Endodermal cell (in vitro differentiated cells): ENCODE measurements around the gene KRABD2.

Experiments used
- DNase-seq: peaks from one replicate; pipeline ENCODE4 v3.0.0-alpha.2; 2017
- H3K27ac ChIP-seq: 2 replicates; pipeline ENCODE4 v1.5.1; 2013; ENCODE audit warnings: mild to moderate bottlenecking, low read depth, low read length, moderate library complexity
- H3K27me3 ChIP-seq: 2 replicates; pipeline ENCODE4 v1.6.1; 2013; ENCODE audit warnings: mild to moderate bottlenecking, low read length, moderate library complexity; ENCODE audit not compliant: insufficient read depth, control insufficient read depth, poor library complexity, severe bottlenecking
- H3K36me3 ChIP-seq: 2 replicates; pipeline ENCODE4 v1.7.0; 2013; ENCODE audit warnings: mild to moderate bottlenecking, low read length, moderate library complexity; ENCODE audit not compliant: control insufficient read depth, insufficient read depth
- H3K4me1 ChIP-seq: one replicate; pipeline ENCODE4 v1.7.0; 2013; ENCODE audit warnings: low read length; ENCODE audit not compliant: control insufficient read depth, insufficient read depth
- H3K4me3 ChIP-seq: 2 replicates; pipeline ENCODE4 v1.5.1; 2013; ENCODE audit warnings: mild to moderate bottlenecking, low read length, moderate library complexity
- H3K9ac ChIP-seq: 2 replicates; pipeline ENCODE4 v1.6.1; 2013; ENCODE audit warnings: mild to moderate bottlenecking, low read length, moderate library complexity; ENCODE audit not compliant: poor library complexity, severe bottlenecking; ENCODE audit errors: extremely low read depth
- H3K9me3 ChIP-seq: 2 replicates; pipeline ENCODE4 v1.6.1; 2013; ENCODE audit warnings: mild to moderate bottlenecking, low read length, moderate library complexity; ENCODE audit not compliant: control insufficient read depth
- H3K27ac Mint-ChIP-seq: 2 replicates; pipeline ENCODE4 v1.8.0; 2020; ENCODE audit warnings: mixed read lengths
- H3K27me3 Mint-ChIP-seq: 2 replicates; pipeline ENCODE4 v1.8.0; 2021; ENCODE audit warnings: mild to moderate bottlenecking, mixed read lengths; ENCODE audit not compliant: insufficient read depth
- H3K36me3 Mint-ChIP-seq: 2 replicates; pipeline ENCODE4 v1.8.0; 2020; ENCODE audit warnings: low read depth, mixed read lengths
- H3K4me1 Mint-ChIP-seq: 2 replicates; pipeline ENCODE4 v1.8.0; 2020; ENCODE audit warnings: mixed read lengths
- H3K4me3 Mint-ChIP-seq: 2 replicates; pipeline ENCODE4 v1.8.0; 2020; ENCODE audit warnings: mild to moderate bottlenecking, moderate library complexity, mixed read lengths
- H3K9me3 Mint-ChIP-seq: 2 replicates; pipeline ENCODE4 v1.8.0; 2020; ENCODE audit warnings: mild to moderate bottlenecking, mixed read lengths
- WGBS, 2 experiments: methylation state at CpG; one replicate each; pipeline versions ENCODE4 v1.1.5 to v1.1.7; 2013; ENCODE audit warnings: missing lambda C conversion rate in 2 of 2, mixed read lengths in 1 of 2; ENCODE audit not compliant: insufficient coverage in 1 of 2, insufficient read length in 1 of 2; 5-methylcytosine and 5-hydroxymethylcytosine counted together
- TF ChIP-seq, protein P1 (sequence below): fragments of 200-600 bp; sonication (generic); conservative IDR thresholded peaks from 2 replicates; pipeline ENCODE4 v1.5.0; 2021; ENCODE audit warnings: antibody characterized with exemption, mild to moderate bottlenecking

Gene KRABD2

DNA sequence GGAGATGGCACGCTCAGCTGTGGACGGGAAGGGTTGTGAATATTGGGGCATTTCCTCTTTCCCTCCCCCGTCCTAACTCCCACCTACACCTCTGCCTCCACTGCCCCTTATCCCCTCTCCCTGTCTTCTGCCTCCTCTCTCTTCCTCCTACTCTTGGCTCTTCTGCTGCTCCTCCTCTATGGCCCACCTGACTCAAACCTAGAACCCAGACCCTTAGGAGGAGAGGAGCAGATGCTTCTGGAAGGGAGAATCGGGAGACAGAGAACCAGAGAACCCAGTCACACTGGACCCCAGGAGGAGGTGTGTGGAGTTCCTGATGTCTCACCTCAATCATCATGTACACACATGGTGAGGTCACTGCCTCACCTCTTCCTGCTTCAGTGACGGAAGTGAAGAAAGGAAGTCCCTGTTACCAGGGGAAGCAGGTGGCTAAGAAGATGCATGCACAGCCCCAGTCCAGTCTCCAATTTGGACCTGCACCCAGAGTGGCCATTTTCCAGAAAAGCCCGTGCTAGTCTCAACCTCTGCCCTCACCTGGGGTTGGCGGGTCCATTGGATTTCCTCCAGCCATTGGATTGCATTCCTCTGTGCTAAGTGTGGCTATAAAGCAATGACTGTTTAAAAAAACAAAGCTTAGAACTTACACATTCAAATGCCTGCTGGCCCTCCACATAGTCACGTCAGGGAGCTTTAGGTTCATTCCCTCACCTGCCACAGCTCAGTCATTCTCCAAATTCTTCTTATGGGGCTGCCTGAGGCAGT, 17.1 kb upstream of the KRABD2 start:
- 82 to 86% methylated on average over 6 to 8 of the region's 8 CpGs for WGBS, 2 experiments
- peaks cover 21% of the 10 kb centered on the region for H3K27me3 Mint-ChIP-seq
- Histone ChIP-seq H3K27me3 (peaks cover 18% of the 10 kb centered on the region), H3K4me3 (no peak overlapping the region), H3K9me3 (no peaks in the 10 kb centered on the region), H3K36me3 (no peaks in the 10 kb centered on the region), H3K27ac (no peak overlapping the region), H3K4me1 (peaks cover 4% of the 10 kb centered on the region), H3K9ac (no peak overlapping the region)
- peaks cover 9% of the 10 kb centered on the region for H3K4me1 Mint-ChIP-seq
- H3K36me3 Mint-ChIP-seq: no peaks in the 10 kb centered on the region
- H3K4me3 Mint-ChIP-seq: no peak overlapping the region
- H3K27ac Mint-ChIP-seq: no peak overlapping the region
- no peaks in the 10 kb centered on the region for H3K9me3 Mint-ChIP-seq
- no peak for DNase-seq
- TF ChIP-seq, protein P1, sequence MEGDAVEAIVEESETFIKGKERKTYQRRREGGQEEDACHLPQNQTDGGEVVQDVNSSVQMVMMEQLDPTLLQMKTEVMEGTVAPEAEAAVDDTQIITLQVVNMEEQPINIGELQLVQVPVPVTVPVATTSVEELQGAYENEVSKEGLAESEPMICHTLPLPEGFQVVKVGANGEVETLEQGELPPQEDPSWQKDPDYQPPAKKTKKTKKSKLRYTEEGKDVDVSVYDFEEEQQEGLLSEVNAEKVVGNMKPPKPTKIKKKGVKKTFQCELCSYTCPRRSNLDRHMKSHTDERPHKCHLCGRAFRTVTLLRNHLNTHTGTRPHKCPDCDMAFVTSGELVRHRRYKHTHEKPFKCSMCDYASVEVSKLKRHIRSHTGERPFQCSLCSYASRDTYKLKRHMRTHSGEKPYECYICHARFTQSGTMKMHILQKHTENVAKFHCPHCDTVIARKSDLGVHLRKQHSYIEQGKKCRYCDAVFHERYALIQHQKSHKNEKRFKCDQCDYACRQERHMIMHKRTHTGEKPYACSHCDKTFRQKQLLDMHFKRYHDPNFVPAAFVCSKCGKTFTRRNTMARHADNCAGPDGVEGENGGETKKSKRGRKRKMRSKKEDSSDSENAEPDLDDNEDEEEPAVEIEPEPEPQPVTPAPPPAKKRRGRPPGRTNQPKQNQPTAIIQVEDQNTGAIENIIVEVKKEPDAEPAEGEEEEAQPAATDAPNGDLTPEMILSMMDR: no peak

- WGBS, 2 experiments: 93 to 98% methylated on average over 19 to 46 of the region's 46 CpGs
- Mint-ChIP-seq H3K27me3 (peaks cover 17% of the 10 kb centered on the region), H3K27ac (no peak overlapping the region), H3K4me1 (peaks cover 9% of the 10 kb centered on the region), H3K4me3 (no peak overlapping the region), H3K36me3 (no peaks in the 10 kb centered on the region), H3K9me3 (no peaks in the 10 kb centered on the region)
- Histone ChIP-seq H3K4me1 (peaks cover 4% of the 10 kb centered on the region), H3K27me3 (peaks cover 18% of the 10 kb centered on the region), H3K36me3 (no peaks in the 10 kb centered on the region), H3K27ac (no peak overlapping the region), H3K9ac (no peak overlapping the region), H3K4me3 (no peak overlapping the region), H3K9me3 (no peaks in the 10 kb centered on the region)
- TF ChIP-seq, protein P1: no peak
- DNase-seq: peak; percentile 58
Observed at GRCh38 chr17:8392674-8393469, 16.4 kb upstream of the KRABD2 start.

DNA sequence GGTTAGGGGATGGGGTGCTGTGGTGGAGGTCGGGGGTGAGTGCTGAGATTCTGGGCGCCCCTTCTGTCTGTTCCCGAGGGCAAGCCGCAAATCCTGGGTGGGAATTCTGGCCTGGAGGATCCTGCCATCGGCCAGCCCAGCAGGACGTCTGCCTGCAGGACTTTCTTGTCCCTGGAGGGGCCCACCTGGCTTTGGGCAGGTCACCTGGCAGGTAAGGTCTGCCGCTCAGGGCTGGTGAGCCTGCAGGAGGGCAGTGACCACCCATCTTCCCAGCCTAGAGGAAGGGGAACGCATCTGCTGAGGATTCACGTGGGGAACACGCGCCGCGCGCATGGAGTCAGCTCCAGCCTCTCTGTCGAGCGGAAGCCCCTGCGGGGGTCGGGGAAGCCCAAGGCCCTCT, 15.8 kb upstream of the KRABD2 start:
- Histone ChIP-seq H3K36me3 (no peaks in the 10 kb centered on the region), H3K9ac (no peak overlapping the region), H3K4me3 (no peak overlapping the region), H3K4me1 (peaks cover 3% of the 10 kb centered on the region), H3K27ac (no peak overlapping the region), H3K27me3 (peaks cover 13% of the 10 kb centered on the region), H3K9me3 (no peaks in the 10 kb centered on the region)
- peak; percentile 72 for DNase-seq
- no peaks in the 10 kb centered on the region for H3K36me3 Mint-ChIP-seq
- H3K4me3 Mint-ChIP-seq: no peak overlapping the region
- peaks cover 11% of the 10 kb centered on the region for H3K4me1 Mint-ChIP-seq
- peaks cover 12% of the 10 kb centered on the region for H3K27me3 Mint-ChIP-seq
- no peaks in the 10 kb centered on the region for H3K9me3 Mint-ChIP-seq
- WGBS, 2 experiments: 86 to 90% methylated on average over 7 to 18 of the region's 18 CpGs
- TF ChIP-seq, protein P1: no peak
- H3K27ac Mint-ChIP-seq: no peak overlapping the region
